B cell (primary cell): ENCODE measurements around the gene RCAN1.

Experiments used
- EZH2 ChIP-seq: IDR thresholded peaks from 2 replicates; pipeline ENCODE4 v1.6.1; 2012; ENCODE audit warnings: borderline replicate concordance, low read depth, mild to moderate bottlenecking, moderate library complexity, low read length; ENCODE audit not compliant: insufficient read depth, poor library complexity, severe bottlenecking
- TF ChIP-seq, protein P1 (sequence below): fragments of 200-600 bp; IDR thresholded peaks from one replicate; pipeline ENCODE4 v1.8.0; 2022; ENCODE audit warnings: antibody characterized with exemption, mild to moderate bottlenecking

DNA sequence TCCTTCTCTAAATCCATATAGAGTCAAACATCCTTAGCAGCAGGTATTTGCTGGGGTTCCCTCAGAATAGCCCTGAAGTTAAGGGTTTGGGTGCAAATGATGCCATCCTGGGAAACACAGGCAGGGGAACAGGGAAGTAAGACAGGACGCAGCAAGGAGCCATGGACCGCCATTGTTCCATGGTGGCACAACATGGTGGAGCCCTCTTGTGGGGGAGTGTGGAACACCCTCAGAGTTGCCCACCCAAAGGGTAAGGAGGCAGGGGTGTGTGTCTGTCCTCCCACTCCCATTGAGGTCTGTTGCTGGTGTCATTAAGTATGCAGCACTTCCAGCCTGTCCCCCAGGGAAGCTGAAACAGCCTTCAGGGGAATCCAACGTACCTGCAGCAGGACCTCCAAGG lies 20.4 kb upstream of the RCAN1 start:
- no peak for TF ChIP-seq EZH2
- TF ChIP-seq, protein P1, sequence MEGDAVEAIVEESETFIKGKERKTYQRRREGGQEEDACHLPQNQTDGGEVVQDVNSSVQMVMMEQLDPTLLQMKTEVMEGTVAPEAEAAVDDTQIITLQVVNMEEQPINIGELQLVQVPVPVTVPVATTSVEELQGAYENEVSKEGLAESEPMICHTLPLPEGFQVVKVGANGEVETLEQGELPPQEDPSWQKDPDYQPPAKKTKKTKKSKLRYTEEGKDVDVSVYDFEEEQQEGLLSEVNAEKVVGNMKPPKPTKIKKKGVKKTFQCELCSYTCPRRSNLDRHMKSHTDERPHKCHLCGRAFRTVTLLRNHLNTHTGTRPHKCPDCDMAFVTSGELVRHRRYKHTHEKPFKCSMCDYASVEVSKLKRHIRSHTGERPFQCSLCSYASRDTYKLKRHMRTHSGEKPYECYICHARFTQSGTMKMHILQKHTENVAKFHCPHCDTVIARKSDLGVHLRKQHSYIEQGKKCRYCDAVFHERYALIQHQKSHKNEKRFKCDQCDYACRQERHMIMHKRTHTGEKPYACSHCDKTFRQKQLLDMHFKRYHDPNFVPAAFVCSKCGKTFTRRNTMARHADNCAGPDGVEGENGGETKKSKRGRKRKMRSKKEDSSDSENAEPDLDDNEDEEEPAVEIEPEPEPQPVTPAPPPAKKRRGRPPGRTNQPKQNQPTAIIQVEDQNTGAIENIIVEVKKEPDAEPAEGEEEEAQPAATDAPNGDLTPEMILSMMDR = peak; percentile 52
